Epithelial cell of prostate (primary cell): ENCODE measurements around the gene APOM.

Experiments used
- DNase-seq: peaks from one replicate; pipeline ENCODE4 v3.0.0-alpha.2; 2011; ENCODE audit warnings: low read depth, low spot score
- H3K27ac ChIP-seq: fragments of 450-650 bp; 2 replicates; pipeline ENCODE4 v1.5.1; 2017; ENCODE audit warnings: mild to moderate bottlenecking

The APOM gene

GRCh38 chr6:31655349-31656237 lies at the start of gene APOM:
APOM (plus strand) TSS chr6:31655894; CDS start chr6:31655967, 73 bp downstream.
- DNase-seq, result no peak
- no peak within 1 kb of the TSS for H3K27ac ChIP-seq

- no peak for DNase-seq
- H3K27ac ChIP-seq, result no peak overlapping the region
Observed at GRCh38 chr6:31607317-31607716, 48.4 kb upstream of the APOM start.

GRCh38 chr6:31609519-31610406 lies 45.9 kb upstream of the APOM start:
- DNase-seq, result no peak
- H3K27ac ChIP-seq, result no peak overlapping the region

- no peak overlapping the region for H3K27ac ChIP-seq
- DNase-seq, result no peak
Observed at GRCh38 chr6:31610968-31611367, 44.7 kb upstream of the APOM start.

GRCh38 chr6:31614075-31614619 lies 41.5 kb upstream of the APOM start:
- H3K27ac ChIP-seq, result no peak overlapping the region
- DNase-seq, result no peak

- DNase-seq, result no peak
- no peak within 1 kb of the TSS for H3K27ac ChIP-seq
Observed at GRCh38 chr6:31614684-31615578, 40.8 kb upstream of the APOM start, which contains the start of gene AIF1. AIF1 (plus strand) TSS chr6:31615234; CDS start chr6:31615330, 96 bp downstream.

- no peak overlapping the region for H3K27ac ChIP-seq
- DNase-seq, result no peak
Observed at GRCh38 chr6:31615748-31616147, 39.9 kb upstream of the APOM start.

- H3K27ac ChIP-seq, result no peak overlapping the region
- no peak for DNase-seq
Observed at GRCh38 chr6:31617010-31617409, 38.7 kb upstream of the APOM start.

- H3K27ac ChIP-seq, result peak overlapping the region; percentile 91
- DNase-seq, result peak; percentile 93
Observed at GRCh38 chr6:31619805-31620585, 35.7 kb upstream of the APOM start.

GRCh38 chr6:31620586-31621319 lies 34.9 kb upstream of the APOM start, which contains the start of gene PRRC2A:
PRRC2A (plus strand) TSS chr6:31620715; CDS start chr6:31622790, 2,075 bp downstream.
- no peak for DNase-seq
- peak within 1 kb of the TSS; percentile 91 for H3K27ac ChIP-seq

GRCh38 chr6:31621320-31621939 lies 34.3 kb upstream of the APOM start:
- no peak for DNase-seq
- peak overlapping the region; percentile 91 for H3K27ac ChIP-seq

GRCh38 chr6:31621991-31622390 lies 33.7 kb upstream of the APOM start:
- peak overlapping the region; percentile 91 for H3K27ac ChIP-seq
- DNase-seq, result no peak

- peak overlapping the region; percentile 91 for H3K27ac ChIP-seq
- DNase-seq, result no peak
Observed at GRCh38 chr6:31622684-31623091, 33.0 kb upstream of the APOM start.

- no peak for DNase-seq
- no peak overlapping the region for H3K27ac ChIP-seq
Observed at GRCh38 chr6:31624070-31624469, 31.6 kb upstream of the APOM start.

- no peak for DNase-seq
- H3K27ac ChIP-seq, result no peak overlapping the region
Observed at GRCh38 chr6:31626952-31627351, 28.7 kb upstream of the APOM start.

- no peak overlapping the region for H3K27ac ChIP-seq
- DNase-seq, result no peak
Observed at GRCh38 chr6:31627690-31628287, 27.9 kb upstream of the APOM start.

- no peak for DNase-seq
Observed at GRCh38 chr6:31629014-31629413, 26.7 kb upstream of the APOM start.

More at GRCh38 chr6:31629014-31629413, 26.7 kb upstream of the APOM start:
- no peak overlapping the region for H3K27ac ChIP-seq
